Measurements from ENCODE around the gene STK33. TPM values are rescaled to one million over a fixed set of nuclear protein-coding genes. Genes with fewer than 3 reads are reported as not detected.

STK33 gene
- 0.36 and 0.49 TPM in 2 replicates for total RNA-seq

GRCh38 chr11:8593935-8594909 lies at the start of gene STK33:
TSS of gene STK33 (minus strand) at chr11:8594228. CDS start at chr11:8474905, 119,323 bp downstream.

Small RNA genes within 50 kb of the gene (small RNA-seq; reads per million reads assigned to genes)
- gene RF00601 = not detected

Other genes starting within 250 kb of the STK33 start
- 7.0 and 9.7 TPM in 2 replicates for gene TRIM66, start 88.4 kb upstream of the STK33 start, total RNA-seq
- gene RPL27A, start 88.6 kb upstream of the STK33 start, total RNA-seq = 423 and 554 TPM in 2 replicates

Data from hair follicle dermal papilla cell (primary cell).